CD4-positive, alpha-beta T cell treated with Interferon alpha-2 for 1 hour (primary cell): ENCODE results near the gene RNF4.
A peak's percentile ranks its signal among the peaks of the same experiment; 100 is the strongest.
"Not testable (repeated sequence)": the region's sequence is repeated elsewhere in the genome, so short reads cannot be mapped to it uniquely, and the experiment has no call there.

Experiments used
- DNase-seq, 2 donors: peaks; one replicate each; pipeline ENCODE4 v3.0.0-alpha.2; 2020 to 2022

Gene RNF4

GRCh38 chr4:2468456-2469191 lies at the start of gene RNF4:
Gene RNF4, plus strand, starts transcription at chr4:2469106. Its CDS starts 21,388 bp downstream, at chr4:2490494.
- DNase-seq = peak; percentile 95 to 96

GRCh38 chr4:2419814-2420213 lies 49.1 kb upstream of the RNF4 start:
- DNase-seq = peak in 1 of 2 donors; percentile 58

GRCh38 chr4:2421928-2422327 lies 47.0 kb upstream of the RNF4 start:
- no peak for DNase-seq

- DNase-seq = no peak
Observed at GRCh38 chr4:2423066-2423465, 45.8 kb upstream of the RNF4 start.

- no peak for DNase-seq
Observed at GRCh38 chr4:2423695-2424094, 45.2 kb upstream of the RNF4 start.

- no peak for DNase-seq
Observed at GRCh38 chr4:2424581-2424980, 44.3 kb upstream of the RNF4 start.

GRCh38 chr4:2425386-2426068 lies 43.4 kb upstream of the RNF4 start:
- no peak for DNase-seq

- no peak for DNase-seq
Observed at GRCh38 chr4:2426069-2426397, 42.9 kb upstream of the RNF4 start.

GRCh38 chr4:2426711-2427275 lies 42.1 kb upstream of the RNF4 start:
- DNase-seq = no peak

- no peak for DNase-seq
Observed at GRCh38 chr4:2427383-2428334, 41.2 kb upstream of the RNF4 start.

- no peak for DNase-seq
Observed at GRCh38 chr4:2428496-2429213, 40.3 kb upstream of the RNF4 start.

- DNase-seq = not testable (repeated sequence)
Observed at GRCh38 chr4:2429945-2430757, 38.8 kb upstream of the RNF4 start.

- no peak for DNase-seq
Observed at GRCh38 chr4:2432004-2432403, 36.9 kb upstream of the RNF4 start.

GRCh38 chr4:2432991-2433530 lies 35.8 kb upstream of the RNF4 start:
- DNase-seq = no peak

GRCh38 chr4:2433609-2434350 lies 35.1 kb upstream of the RNF4 start:
- DNase-seq = no peak

- no peak for DNase-seq
Observed at GRCh38 chr4:2434420-2434819, 34.5 kb upstream of the RNF4 start.

GRCh38 chr4:2436301-2436700 lies 32.6 kb upstream of the RNF4 start:
- peak in 1 of 2 donors; percentile 21 for DNase-seq

- no peak for DNase-seq
Observed at GRCh38 chr4:2436761-2437474, 32.0 kb upstream of the RNF4 start.

GRCh38 chr4:2437475-2438215 lies 31.3 kb upstream of the RNF4 start:
- no peak for DNase-seq
